Measurements from ENCODE around the gene SAMM50. TPM values are rescaled to one million over a fixed set of nuclear protein-coding genes. Genes with fewer than 3 reads are reported as not detected.
A peak's percentile ranks its signal among the peaks of the same experiment; 100 is the strongest.

Gene SAMM50
- total RNA-seq, 1 donor from 2014 or later, result 40.8 TPM

DNA sequence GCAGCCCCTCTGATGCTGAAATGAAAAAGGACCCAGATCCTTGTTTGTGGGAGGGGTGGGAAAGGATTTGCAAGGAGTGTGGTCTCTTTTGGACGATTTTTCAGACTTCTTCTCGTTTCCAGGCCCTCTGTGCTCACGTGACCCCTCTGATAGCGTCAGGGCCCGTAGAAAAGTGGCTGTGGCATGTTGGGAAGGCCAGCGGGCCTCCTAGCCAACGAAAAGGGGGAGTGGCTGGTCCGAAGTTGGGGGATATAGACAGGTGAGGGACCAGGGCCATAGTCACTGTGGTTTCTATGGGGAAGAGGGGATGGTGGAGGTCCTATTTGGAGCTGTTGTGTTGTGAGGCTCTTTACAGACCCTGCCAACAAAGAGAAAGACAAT is 75.5 kb downstream of the SAMM50 start:
- no peak overlapping the region for H3K4me3 ChIP-seq (ENCODE audit: low read depth, low read length)
- TF ChIP-seq, protein P1, sequence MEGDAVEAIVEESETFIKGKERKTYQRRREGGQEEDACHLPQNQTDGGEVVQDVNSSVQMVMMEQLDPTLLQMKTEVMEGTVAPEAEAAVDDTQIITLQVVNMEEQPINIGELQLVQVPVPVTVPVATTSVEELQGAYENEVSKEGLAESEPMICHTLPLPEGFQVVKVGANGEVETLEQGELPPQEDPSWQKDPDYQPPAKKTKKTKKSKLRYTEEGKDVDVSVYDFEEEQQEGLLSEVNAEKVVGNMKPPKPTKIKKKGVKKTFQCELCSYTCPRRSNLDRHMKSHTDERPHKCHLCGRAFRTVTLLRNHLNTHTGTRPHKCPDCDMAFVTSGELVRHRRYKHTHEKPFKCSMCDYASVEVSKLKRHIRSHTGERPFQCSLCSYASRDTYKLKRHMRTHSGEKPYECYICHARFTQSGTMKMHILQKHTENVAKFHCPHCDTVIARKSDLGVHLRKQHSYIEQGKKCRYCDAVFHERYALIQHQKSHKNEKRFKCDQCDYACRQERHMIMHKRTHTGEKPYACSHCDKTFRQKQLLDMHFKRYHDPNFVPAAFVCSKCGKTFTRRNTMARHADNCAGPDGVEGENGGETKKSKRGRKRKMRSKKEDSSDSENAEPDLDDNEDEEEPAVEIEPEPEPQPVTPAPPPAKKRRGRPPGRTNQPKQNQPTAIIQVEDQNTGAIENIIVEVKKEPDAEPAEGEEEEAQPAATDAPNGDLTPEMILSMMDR (conservative IDR thresholded peaks at IDR 0.05; ENCODE audit: low read depth, low read length), result no peak
- no peak for DNase-seq (ENCODE audit: low read depth)

DNA sequence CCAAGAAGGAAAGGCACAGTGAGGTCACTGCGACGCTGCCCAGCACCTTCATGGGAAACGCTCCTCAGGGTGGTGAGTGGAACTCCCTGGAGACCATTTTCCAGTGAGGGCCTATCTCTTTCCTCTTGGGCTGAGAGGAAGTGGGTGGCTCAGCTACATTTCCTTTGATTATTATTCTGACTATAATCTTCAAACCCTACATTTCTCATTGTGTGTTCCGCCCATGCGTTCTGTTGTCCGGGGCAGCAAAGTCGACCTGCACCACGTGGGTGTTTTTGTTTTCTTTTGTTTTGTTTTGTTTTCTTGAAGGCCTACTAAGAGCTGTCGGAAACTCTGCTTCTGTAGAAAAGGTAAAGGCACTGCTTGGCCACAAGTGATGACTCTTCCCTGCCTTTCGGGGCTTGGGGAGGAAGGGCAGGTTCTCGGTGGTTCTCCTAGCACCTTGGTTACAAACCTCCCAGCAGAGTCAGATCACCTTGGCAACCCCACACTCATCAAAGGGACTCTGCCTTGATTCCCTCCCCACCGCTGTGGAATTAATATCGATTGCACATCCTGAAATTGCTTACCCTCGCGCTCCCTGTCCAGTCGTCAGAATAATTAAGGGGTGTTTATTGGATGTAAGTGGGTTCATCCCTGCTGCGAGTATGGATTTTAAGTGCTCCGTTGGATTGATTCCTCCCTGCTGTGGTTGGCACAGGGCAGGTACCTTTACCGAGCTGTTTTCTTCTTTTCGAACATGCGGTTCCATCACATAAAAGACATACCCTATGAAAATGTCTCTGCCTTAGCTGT is 76.1 kb downstream of the SAMM50 start:
- DNase-seq (ENCODE audit: low read depth), result no peak
- TF ChIP-seq, protein P1 (conservative IDR thresholded peaks at IDR 0.05; ENCODE audit: low read depth, low read length), result no peak
- H3K4me3 ChIP-seq (ENCODE audit: low read depth, low read length), result no peak overlapping the region

DNA sequence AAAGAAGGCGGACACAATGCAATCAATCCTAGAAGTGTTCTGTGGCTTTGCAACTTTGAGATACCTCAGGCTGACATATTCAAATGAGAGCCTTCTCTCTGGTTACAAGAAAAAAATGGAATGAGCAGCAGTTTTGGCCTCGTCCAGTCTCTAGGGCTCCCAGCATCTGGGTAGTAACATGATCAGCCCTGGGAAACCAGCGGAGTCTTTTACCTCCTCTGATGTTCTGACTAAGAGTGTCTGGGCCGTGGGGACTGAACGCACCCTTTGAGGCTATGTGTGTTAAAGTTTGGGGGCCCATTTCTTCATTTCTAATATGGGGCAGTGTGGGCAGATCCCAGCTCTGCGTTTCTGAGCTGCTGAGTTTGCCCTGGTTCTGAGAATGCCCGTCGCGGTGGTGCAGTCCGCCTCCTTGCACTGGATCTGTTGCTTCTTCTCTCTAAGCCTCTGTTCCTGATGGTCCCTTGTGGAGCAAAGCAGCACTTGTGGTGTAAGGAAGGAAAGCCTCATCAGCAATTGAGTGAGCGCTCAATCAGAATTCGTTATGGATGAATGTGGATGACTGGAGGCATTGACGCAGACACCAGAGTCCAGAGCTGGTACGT is 77.0 kb downstream of the SAMM50 start:
- DNase-seq (ENCODE audit: low read depth), result no peak
- TF ChIP-seq, protein P1 (conservative IDR thresholded peaks at IDR 0.05; ENCODE audit: low read depth, low read length), result no peak
- H3K4me3 ChIP-seq (ENCODE audit: low read depth, low read length), result no peak overlapping the region

DNA sequence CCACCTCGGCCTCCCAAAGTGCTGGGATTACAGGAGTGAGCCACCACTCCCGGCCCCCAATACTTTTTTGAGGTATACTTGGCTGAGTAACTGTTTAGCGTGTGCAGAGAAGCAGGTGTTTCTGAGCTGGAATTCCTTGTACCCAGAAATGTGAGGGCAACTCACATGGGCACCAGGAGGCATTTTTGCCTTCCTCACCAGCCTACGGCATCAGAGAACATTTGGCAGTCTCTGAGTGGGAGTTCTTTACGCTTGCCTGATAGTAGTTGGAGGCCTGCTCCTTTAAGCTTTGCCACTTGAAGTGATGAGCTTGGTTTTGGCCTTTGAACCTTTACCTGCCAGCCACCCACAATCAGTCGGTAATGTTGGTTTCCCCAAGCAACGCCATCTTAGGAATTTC is 78.0 kb downstream of the SAMM50 start:
- H3K4me3 ChIP-seq (ENCODE audit: low read depth, low read length), result no peak overlapping the region
- no peak for DNase-seq (ENCODE audit: low read depth)
- TF ChIP-seq, protein P1 (conservative IDR thresholded peaks at IDR 0.05; ENCODE audit: low read depth, low read length), result no peak

DNA sequence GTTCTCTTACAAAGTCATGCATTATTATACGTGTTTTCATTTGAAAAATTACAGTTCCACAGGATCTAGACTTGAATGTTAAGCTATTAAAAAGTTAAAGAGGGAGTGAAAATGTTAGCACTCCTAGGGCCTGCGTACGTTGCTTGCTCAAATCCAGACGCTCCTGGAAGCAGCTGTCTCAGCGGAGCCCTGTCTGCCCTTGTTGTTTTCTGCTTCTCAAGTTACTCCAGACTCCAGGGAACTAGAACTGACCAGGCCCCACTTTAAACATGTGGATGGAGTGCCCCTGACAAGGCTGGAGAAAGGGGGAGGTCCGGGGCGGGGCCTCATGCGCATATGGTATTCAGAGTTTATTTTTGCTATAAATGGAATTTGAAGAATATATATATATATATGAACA is 78.5 kb downstream of the SAMM50 start:
- no peak for DNase-seq (ENCODE audit: low read depth)
- TF ChIP-seq, protein P1 (conservative IDR thresholded peaks at IDR 0.05; ENCODE audit: low read depth, low read length), result no peak

DNA sequence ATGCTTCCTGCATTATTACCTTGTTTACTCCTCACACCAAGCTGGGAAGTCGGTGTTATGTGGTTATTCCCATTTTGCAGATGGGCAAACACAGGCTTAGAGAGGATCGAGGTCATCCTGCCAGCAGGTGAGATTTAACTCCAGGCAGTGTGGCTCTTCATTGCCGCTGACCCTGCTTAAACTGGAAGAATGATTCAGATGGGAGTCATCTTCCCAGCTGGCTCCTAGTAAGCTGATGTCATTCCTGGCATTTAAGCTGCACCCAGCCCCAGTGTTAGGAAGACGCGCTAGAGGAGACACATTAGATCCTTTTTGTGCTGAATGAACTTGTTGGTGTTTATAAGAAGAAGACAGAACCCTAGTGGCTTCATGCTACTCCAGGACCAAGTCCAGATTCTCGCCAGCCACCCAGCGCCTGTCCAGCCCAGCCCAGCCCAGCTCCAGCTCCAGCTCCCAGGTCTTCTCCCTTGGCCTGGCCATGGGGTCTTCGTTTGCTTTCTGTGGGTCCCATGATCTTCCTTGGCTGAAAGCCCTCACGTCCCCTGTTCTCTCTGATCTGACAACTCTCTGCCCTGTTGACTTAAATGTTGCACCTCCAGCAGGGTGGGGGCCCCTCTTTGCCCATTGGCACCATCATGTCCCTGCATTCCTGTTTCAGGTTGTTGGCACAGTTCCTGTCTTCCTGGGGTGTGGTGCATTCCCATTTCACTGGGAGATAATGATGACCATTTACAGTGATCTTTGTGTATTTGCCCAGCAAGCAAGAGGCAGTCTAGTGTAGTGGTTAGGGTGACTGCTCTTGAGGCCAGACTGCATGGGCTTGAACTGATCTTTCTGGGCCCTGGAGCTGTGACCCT is 82.5 kb downstream of the SAMM50 start:
- TF ChIP-seq, protein P1 (conservative IDR thresholded peaks at IDR 0.05; ENCODE audit: low read depth, low read length), result no peak
- DNase-seq (ENCODE audit: low read depth), result peak; percentile 67
- no peak overlapping the region for H3K4me3 ChIP-seq (ENCODE audit: low read depth, low read length)

More for the DNA sequence above, 78.5 kb downstream of the SAMM50 start:
- no peak overlapping the region for H3K4me3 ChIP-seq (ENCODE audit: low read depth, low read length)
